Naive thymus-derived CD8-positive, alpha-beta T cell (primary cell): ENCODE results near the gene IDUA. TPM values are rescaled to one million over a fixed set of nuclear protein-coding genes. Genes with fewer than 3 reads are reported as not detected.

Experiments used
- ATAC-seq, 2 donors: fragments of 150-1000 bp; cut with Tn5 transposase in 1 of 2; sonication (Bioruptor Pico), chemical (Tn5 transposase) in 1 of 2; 1 replicate in 1 of 2; 2 replicates in 1 of 2; pipeline ENCODE4 v1.10.0; 2021; ENCODE audit warnings: mild to moderate bottlenecking in 2 of 2, moderate library complexity in 2 of 2
- POLR2A ChIA-PET: fragments of 350-600 bp; sonication (Branson Sonifier 250); formaldehyde crosslinking; loops from one replicate; lab custom pipeline; 2021; ENCODE audit warnings: antibody characterized with exemption; lab: Charles Lee
- DNase-seq, 10 donors: peaks; one replicate each; pipeline versions ENCODE4 v3.0.0 to v3.0.0-alpha.2; 2020 to 2022
- H3K27ac Mint-ChIP-seq, 10 donors: one replicate each; pipeline ENCODE4 v1.8.0; 2020 to 2022; ENCODE audit warnings: mild to moderate bottlenecking in 10 of 10, mixed read lengths in 10 of 10, moderate library complexity in 4 of 10, inconsistent platforms in 1 of 10
- H3K27me3 Mint-ChIP-seq, 5 donors: one replicate each; pipeline ENCODE4 v1.8.0; 2021 to 2022; ENCODE audit warnings: mixed read lengths in 5 of 5
- H3K36me3 Mint-ChIP-seq, 3 donors: one replicate each; pipeline ENCODE4 v1.8.0; 2020 to 2022; ENCODE audit warnings: mixed read lengths in 3 of 3, mild to moderate bottlenecking in 2 of 3, inconsistent platforms in 1 of 3
- H3K4me1 Mint-ChIP-seq, 4 donors: one replicate each; pipeline ENCODE4 v1.8.0; 2021 to 2022; ENCODE audit warnings: mixed read lengths in 4 of 4
- H3K4me3 Mint-ChIP-seq, 10 donors: one replicate each; pipeline ENCODE4 v1.8.0; 2020 to 2022; ENCODE audit warnings: mild to moderate bottlenecking in 10 of 10, mixed read lengths in 10 of 10, moderate library complexity in 6 of 10, inconsistent platforms in 1 of 10
- H3K9me3 Mint-ChIP-seq, 9 donors: one replicate each; pipeline ENCODE4 v1.8.0; 2020 to 2022; ENCODE audit warnings: mixed read lengths in 9 of 9, mild to moderate bottlenecking in 3 of 9, inconsistent platforms in 1 of 9, moderate library complexity in 1 of 9
- polyA plus RNA-seq, 3 donors: library from polyadenylated mRNA; unstranded; fragments of 300-500 nt; fragmentation: Illumina TruSeq; gene quantifications; one replicate each; pipeline ENCODE4 v1.2.3, GENCODE V29; 2021
- total RNA-seq, 8 experiments: library from RNA in 2 of 8; stranded (reverse) in 2 of 8; gene quantifications; one replicate each; pipeline ENCODE4 v1.2.3 and lab custom pipeline; 2021 to 2026

Gene IDUA
- total and polyA plus RNA-seq, 5 experiments from 2014 or later = 6.5 to 79.1 (median 15.4) TPM

- peak overlapping the region in 2 of 10 donors; percentile 11 to 49 for H3K27ac Mint-ChIP-seq
- H3K27me3 Mint-ChIP-seq = no peaks in the 10 kb centered on the region
- DNase-seq (no peak), ATAC-seq (no peak)
- POLR2A ChIA-PET = no interaction called here
- H3K36me3 Mint-ChIP-seq = no peaks in the 10 kb centered on the region
- no peaks in the 10 kb centered on the region for H3K9me3 Mint-ChIP-seq
- H3K4me1 Mint-ChIP-seq = peaks cover 3 to 13% (median 10%) of the 10 kb centered on the region in 4 donors
- no peak overlapping the region for H3K4me3 Mint-ChIP-seq
These were observed 21.1 kb upstream of the IDUA start for GRCh38 chr4:965766-966134.

- no peaks in the 10 kb centered on the region for H3K9me3 Mint-ChIP-seq
- no peak for DNase-seq
These were observed 20.4 kb upstream of the IDUA start for GRCh38 chr4:966266-967112.

GRCh38 chr4:967113-968104, 19.4 kb upstream of the IDUA start:
- Mint-ChIP-seq H3K27ac (no peak overlapping the region), H3K36me3 (no peaks in the 10 kb centered on the region), H3K27me3 (no peaks in the 10 kb centered on the region), H3K4me3 (peak overlapping the region in 2 of 10 donors; percentile 19 to 45), H3K4me1 (peaks cover 6 to 25% (median 19%) of the 10 kb centered on the region in 4 donors), H3K9me3 (no peaks in the 10 kb centered on the region)
- DNase-seq = no peak
- ATAC-seq = no peak
- POLR2A ChIA-PET = interaction anchor here (0.8 kb wide), 1 partner anchor 186 kb away, joined by 3 read pairs; no protein-coding TSS in a partner anchor

More at GRCh38 chr4:966266-967112, 20.4 kb upstream of the IDUA start:
- Mint-ChIP-seq H3K27ac (peak overlapping the region in 1 of 10 donors; percentile 49), H3K4me3 (no peak overlapping the region), H3K27me3 (no peaks in the 10 kb centered on the region), H3K4me1 (peaks cover 6 to 20% (median 17%) of the 10 kb centered on the region in 4 donors), H3K36me3 (no peaks in the 10 kb centered on the region)
- POLR2A ChIA-PET = interaction anchor here (0.8 kb wide), 1 partner anchor 185 kb away, joined by 3 read pairs; no protein-coding TSS in a partner anchor
- ATAC-seq = no peak

- Mint-ChIP-seq H3K27me3 (no peaks in the 10 kb centered on the region), H3K4me1 (peaks cover 6 to 25% (median 19%) of the 10 kb centered on the region in 4 donors), H3K4me3 (peak overlapping the region in 1 of 10 donors; percentile 19), H3K36me3 (no peaks in the 10 kb centered on the region), H3K9me3 (no peaks in the 10 kb centered on the region), H3K27ac (no peak overlapping the region)
- DNase-seq (no peak), ATAC-seq (no peak)
- POLR2A ChIA-PET = no interaction called here
These were observed 18.6 kb upstream of the IDUA start for GRCh38 chr4:968221-968620.

GRCh38 chr4:968621-969394, 18.0 kb upstream of the IDUA start:
- POLR2A ChIA-PET = interaction anchor here (3.4 kb wide), 1 partner anchor 18 kb away, joined by 14 read pairs; the partner anchor contains the start of gene IDUA
- DNase-seq = no peak
- Mint-ChIP-seq H3K36me3 (no peaks in the 10 kb centered on the region), H3K27me3 (no peaks in the 10 kb centered on the region), H3K4me3 (peak overlapping the region in 1 of 10 donors; percentile 19), H3K27ac (peak overlapping the region in 1 of 10 donors; percentile 58), H3K9me3 (no peaks in the 10 kb centered on the region), H3K4me1 (peaks cover 6 to 23% (median 18%) of the 10 kb centered on the region in 4 donors)
- no peak for ATAC-seq

- peak in 1 of 2 donors; percentile 29 for ATAC-seq
- peak in 5 of 10 donors; percentile 17 to 62 (median 41) for DNase-seq
- H3K9me3 Mint-ChIP-seq = peaks cover 0 to 2% (median 0%) of the 10 kb centered on the region in 9 donors
- H3K4me1 Mint-ChIP-seq = peaks cover 6 to 23% (median 18%) of the 10 kb centered on the region in 4 donors
- H3K36me3 Mint-ChIP-seq = no peaks in the 10 kb centered on the region
- peak overlapping the region in 9 of 10 donors; percentile 47 to 87 (median 75) for H3K27ac Mint-ChIP-seq
- H3K4me3 Mint-ChIP-seq = peak overlapping the region; percentile 48 to 82 (median 66)
- POLR2A ChIA-PET = interaction anchor here (0.5 to 3.4 kb wide), 3 partner anchors 17 to 40 kb away, joined by 3 to 14 read pairs (median 4); partner anchors contain the start of genes GAK, IDUA and TMEM175
- H3K27me3 Mint-ChIP-seq = no peaks in the 10 kb centered on the region
These were observed 16.6 kb upstream of the IDUA start for GRCh38 chr4:970046-970745.

- H3K27ac Mint-ChIP-seq = peak overlapping the region in 8 of 10 donors; percentile 47 to 87 (median 76)
- POLR2A ChIA-PET = interaction anchor here (0.5 to 3.4 kb wide), 4 partner anchors 16 to 47 kb away, joined by 3 to 14 read pairs (median 4); partner anchors contain the start of genes GAK, IDUA and TMEM175
These were observed 15.9 kb upstream of the IDUA start for GRCh38 chr4:970854-971520.

GRCh38 chr4:971666-972500, 15.0 kb upstream of the IDUA start:
- Mint-ChIP-seq H3K27ac (peak overlapping the region in 3 of 10 donors; percentile 29 to 87 (median 87)), H3K36me3 (no peaks in the 10 kb centered on the region), H3K9me3 (peaks cover 0 to 2% (median 0%) of the 10 kb centered on the region in 9 donors), H3K27me3 (no peaks in the 10 kb centered on the region), H3K4me1 (peaks cover 6 to 24% (median 19%) of the 10 kb centered on the region in 4 donors), H3K4me3 (peak overlapping the region in 9 of 10 donors; percentile 20 to 78 (median 59))
- POLR2A ChIA-PET = interaction anchor here (0.5 to 3.4 kb wide), 7 partner anchors 10 to 48 kb away, joined by 3 to 16 read pairs (median 5); partner anchors contain the start of genes GAK, IDUA and TMEM175
- DNase-seq (no peak), ATAC-seq (no peak)

More at GRCh38 chr4:970854-971520, 15.9 kb upstream of the IDUA start:
- Mint-ChIP-seq H3K27me3 (no peaks in the 10 kb centered on the region), H3K4me3 (peak overlapping the region in 9 of 10 donors; percentile 48 to 82 (median 66)), H3K36me3 (no peaks in the 10 kb centered on the region), H3K9me3 (peaks cover 0 to 2% (median 0%) of the 10 kb centered on the region in 9 donors), H3K4me1 (peaks cover 6 to 23% (median 18%) of the 10 kb centered on the region in 4 donors)
- no peak for DNase-seq
- ATAC-seq = no peak

GRCh38 chr4:972651-973424, 14.0 kb upstream of the IDUA start:
- DNase-seq (peak; percentile 54 to 84 (median 65)), ATAC-seq (peak; percentile 64 to 66)
- no peaks in the 10 kb centered on the region for H3K36me3 Mint-ChIP-seq
- POLR2A ChIA-PET = interaction anchor here (1.1 to 3.0 kb wide), 4 partner anchors 11 to 41 kb away, joined by 4 to 16 read pairs (median 6); partner anchors contain the start of genes GAK, IDUA and TMEM175
- H3K9me3 Mint-ChIP-seq = peaks cover 0 to 2% (median 0%) of the 10 kb centered on the region in 9 donors
- peak overlapping the region in 8 of 10 donors; percentile 20 to 71 (median 58) for H3K4me3 Mint-ChIP-seq
- no peaks in the 10 kb centered on the region for H3K27me3 Mint-ChIP-seq
- peaks cover 6 to 24% (median 19%) of the 10 kb centered on the region in 4 donors for H3K4me1 Mint-ChIP-seq
- peak overlapping the region in 3 of 10 donors; percentile 14 to 44 (median 15) for H3K27ac Mint-ChIP-seq
